Dendritic cell treated with granulocyte-macrophage colony-stimulating factor and Interleukin-4, amounts not matched to agents 40 ng/mL and 50 ng/mL, for 4 days (primary cell): ENCODE data around the gene FAM184A.
"Not testable (repeated sequence)": the region's sequence is repeated elsewhere in the genome, so short reads cannot be mapped to it uniquely, and the experiment has no call there.

Source experiments
- H3K27ac Mint-ChIP-seq: one replicate; pipeline ENCODE4 v1.8.0; 2022; ENCODE audit warnings: mild to moderate bottlenecking, mixed read lengths
- H3K27me3 Mint-ChIP-seq: one replicate; pipeline ENCODE4 v1.8.0; 2022; ENCODE audit warnings: mild to moderate bottlenecking, mixed read lengths
- H3K36me3 Mint-ChIP-seq: one replicate; pipeline ENCODE4 v1.8.0; 2022; ENCODE audit warnings: low read depth, mixed read lengths
- H3K4me1 Mint-ChIP-seq: one replicate; pipeline ENCODE4 v1.8.0; 2022; ENCODE audit warnings: low read depth, mixed read lengths
- H3K4me3 Mint-ChIP-seq: one replicate; pipeline ENCODE4 v1.8.0; 2022; ENCODE audit warnings: mild to moderate bottlenecking, moderate library complexity, mixed read lengths
- H3K9me3 Mint-ChIP-seq: one replicate; pipeline ENCODE4 v1.8.0; 2022; ENCODE audit warnings: mixed read lengths
- intact Hi-C: fragments of 100-400 bp; cut with micrococcal nuclease; formaldehyde crosslinking; loops from one replicate; pipeline ENCODE4 v1.15.0; 2022

FAM184A gene

DNA sequence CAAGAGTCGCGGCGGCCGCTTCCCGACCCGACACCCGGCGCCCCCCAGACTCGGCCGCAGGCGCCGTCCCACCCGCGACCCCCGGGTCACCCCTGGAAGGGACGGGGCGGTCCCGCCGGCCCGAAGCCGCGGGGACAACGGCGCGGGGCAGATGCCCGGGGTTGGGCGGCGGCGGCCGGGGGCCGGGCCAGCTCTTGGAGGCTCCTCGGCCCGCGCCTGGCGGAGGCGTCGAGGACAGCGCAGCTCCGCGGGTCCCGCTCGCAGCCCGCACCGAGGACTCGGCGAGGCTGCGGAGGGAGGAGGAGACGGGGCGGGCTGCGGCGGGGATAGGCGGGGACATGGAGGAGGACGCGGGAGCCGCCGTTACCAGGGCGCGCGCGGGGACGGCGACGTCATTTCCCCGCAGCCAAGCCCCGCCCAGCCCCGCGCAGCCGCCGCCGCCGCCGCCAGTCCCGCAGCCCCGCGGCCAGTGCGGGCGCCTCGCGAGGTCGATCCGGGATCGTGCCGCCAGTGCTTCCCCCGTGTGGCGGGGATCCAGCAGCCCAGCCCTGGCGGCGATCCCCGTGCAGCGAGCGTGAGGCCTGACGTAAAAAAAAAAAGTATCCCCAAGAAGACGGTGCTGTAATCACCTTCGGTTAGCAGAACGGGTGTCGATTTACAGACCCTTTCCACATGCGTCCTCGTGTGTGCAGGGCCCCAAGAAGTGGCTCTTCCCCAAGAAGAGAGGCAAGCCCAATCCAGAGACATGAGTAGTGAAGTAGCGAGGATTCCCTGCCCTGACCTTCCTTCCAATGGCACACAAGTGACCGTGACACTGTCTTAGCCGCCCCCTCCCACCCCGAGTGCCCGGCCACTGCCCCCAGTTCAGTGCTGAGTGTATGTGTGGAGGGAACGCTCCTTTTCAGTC lies at the start of gene FAM184A:
Gene FAM184A, minus strand, starts transcription at position 289 of the 907 bp plus-strand sequence. CDS start 365 bp downstream, outside the sequence.
- H3K4me1 Mint-ChIP-seq, result peaks cover 9% of the 10 kb centered on the region
- intact Hi-C loops, result loop anchor here (10.0 kb wide), 1 partner anchor 144 kb away; the partner anchor contains the start of gene MCM9

DNA sequence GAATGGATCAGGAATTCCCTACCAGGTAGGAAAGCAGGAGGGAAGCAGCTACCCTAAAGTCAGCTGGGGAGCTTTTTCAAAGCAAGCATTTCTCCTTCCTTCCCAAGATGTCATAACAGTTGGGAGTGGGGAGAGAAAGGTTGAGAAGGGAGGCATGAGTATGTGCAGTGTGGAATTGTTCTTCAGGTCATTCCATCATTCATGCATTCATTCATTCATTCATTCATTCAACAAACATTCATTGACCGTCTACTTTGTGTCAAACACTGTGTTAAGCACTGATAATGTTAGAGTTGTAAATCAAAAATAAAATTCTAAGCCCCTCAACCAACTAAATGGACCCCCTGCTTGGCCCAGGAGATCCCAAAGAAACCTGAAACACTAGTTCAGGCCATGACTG lies 49.2 kb upstream of the FAM184A start:
- Mint-ChIP-seq H3K27me3 (peaks cover 2% of the 10 kb centered on the region), H3K4me1 (peaks cover 15% of the 10 kb centered on the region), H3K4me3 (no peak overlapping the region), H3K27ac (no peak overlapping the region), H3K9me3 (no peaks in the 10 kb centered on the region), H3K36me3 (no peaks in the 10 kb centered on the region)
- intact Hi-C loops, result no loop called here

More for the DNA sequence above, at the start of gene FAM184A:
- Mint-ChIP-seq H3K4me3 (peak within 1 kb of the TSS; percentile 85), H3K27me3 (peaks cover 44% of the 10 kb centered on the region), H3K36me3 (peaks cover 5% of the 10 kb centered on the region), H3K9me3 (peaks cover 9% of the 10 kb centered on the region), H3K27ac (peak within 1 kb of the TSS; percentile 73)

DNA sequence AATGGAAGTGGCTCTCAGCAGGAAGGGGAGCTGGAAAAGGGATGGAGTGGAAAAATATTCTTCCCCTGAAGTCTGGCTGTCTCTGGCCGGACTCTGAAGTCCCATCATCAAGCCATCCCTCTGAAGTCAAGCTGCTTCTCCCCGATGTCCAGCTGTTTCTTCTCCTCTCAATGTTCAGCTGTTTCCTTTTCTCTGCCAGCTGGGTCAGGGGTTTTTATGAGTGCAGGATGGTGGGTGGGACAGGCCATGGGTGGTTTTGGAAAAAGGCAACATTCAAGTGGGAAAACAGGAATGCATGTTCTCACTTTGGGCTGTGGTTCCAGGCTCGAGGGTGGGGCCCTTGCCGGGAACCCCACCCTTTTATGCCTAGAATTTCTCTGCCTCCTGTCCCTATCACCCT lies 48.4 kb upstream of the FAM184A start:
- H3K27me3 Mint-ChIP-seq, result peaks cover 2% of the 10 kb centered on the region
- peaks cover 14% of the 10 kb centered on the region for H3K4me1 Mint-ChIP-seq
- no peaks in the 10 kb centered on the region for H3K36me3 Mint-ChIP-seq
- intact Hi-C loops, result no loop called here
- H3K4me3 Mint-ChIP-seq, result no peak overlapping the region
- H3K9me3 Mint-ChIP-seq, result no peaks in the 10 kb centered on the region
- no peak overlapping the region for H3K27ac Mint-ChIP-seq

DNA sequence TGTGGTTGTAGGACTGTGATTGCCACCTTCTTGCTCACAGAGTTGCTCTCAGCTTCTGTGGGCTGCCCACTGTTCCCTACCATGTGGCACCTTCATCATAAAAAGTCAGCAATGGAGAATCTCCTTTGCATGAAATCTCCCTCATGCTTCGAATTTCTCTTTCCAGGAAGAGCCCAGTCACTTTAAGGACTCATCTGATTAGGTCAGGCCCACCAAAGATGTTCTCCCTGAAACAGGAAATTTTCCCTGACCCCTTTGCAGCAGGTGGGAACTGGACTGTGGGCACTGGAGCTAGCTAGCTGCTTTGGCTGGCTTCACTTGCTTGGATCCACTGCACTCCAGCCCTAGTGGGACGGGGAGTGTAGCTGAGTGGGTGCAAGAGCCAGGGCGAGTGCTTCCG lies 47.7 kb upstream of the FAM184A start:
- Mint-ChIP-seq H3K4me3 (no peak overlapping the region), H3K27me3 (peaks cover 2% of the 10 kb centered on the region), H3K27ac (no peak overlapping the region), H3K9me3 (no peaks in the 10 kb centered on the region), H3K4me1 (peaks cover 14% of the 10 kb centered on the region), H3K36me3 (no peaks in the 10 kb centered on the region)
- intact Hi-C loops, result no loop called here

DNA sequence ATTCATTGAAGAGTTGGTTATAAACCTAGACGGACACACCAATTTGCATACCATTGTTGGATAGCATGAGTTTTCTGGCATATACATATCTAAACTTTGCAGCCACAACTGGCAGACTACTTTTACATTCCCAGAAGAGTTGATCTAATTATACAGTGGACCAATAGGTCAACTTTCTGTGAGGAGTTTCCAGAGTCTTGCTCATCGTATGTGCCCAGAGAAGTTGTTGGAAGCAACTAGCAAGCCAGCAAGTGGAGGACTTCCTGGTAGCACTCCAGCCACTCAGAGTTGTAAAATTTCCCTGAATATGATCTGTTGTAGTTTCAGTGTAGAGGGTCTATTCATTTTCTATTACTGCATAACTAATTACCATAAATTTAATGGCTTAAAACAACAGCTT lies 47.1 kb upstream of the FAM184A start:
- H3K9me3 Mint-ChIP-seq, result no peaks in the 10 kb centered on the region
- intact Hi-C loops, result no loop called here

DNA sequence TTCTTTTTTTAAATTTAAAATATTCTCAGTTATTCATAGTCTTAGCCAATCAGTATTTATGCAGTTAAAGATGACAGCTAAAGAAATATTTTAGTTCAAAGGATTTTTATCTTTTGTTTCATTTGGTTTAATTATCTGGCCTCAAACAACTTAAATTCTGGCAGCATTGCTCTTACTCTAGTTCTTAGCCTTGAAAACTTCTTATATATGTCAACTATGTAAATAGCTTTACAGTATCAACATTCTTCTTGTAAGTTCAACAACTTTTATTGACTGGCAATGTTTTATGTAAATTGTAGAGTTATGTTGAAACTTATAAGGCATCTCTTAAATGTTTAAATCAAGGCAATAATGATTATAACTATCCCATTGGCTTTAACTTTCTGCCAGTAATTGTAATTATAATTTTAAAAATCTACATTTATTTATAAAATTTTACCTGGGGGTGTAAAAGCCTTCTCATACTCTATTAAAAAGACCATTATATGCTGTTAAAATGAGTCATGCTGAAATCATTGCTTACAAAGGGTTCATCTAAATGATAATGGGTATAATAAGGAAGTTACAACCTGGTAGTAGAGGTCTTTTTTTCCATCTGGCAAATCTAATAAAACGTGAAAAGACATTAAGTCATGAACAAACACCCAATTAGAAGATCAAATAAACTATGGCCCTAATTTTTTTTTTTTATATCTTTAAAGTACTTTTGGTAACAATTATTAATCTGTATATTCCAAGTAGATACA lies 45.8 kb upstream of the FAM184A start:
- H3K4me3 Mint-ChIP-seq, result no peak overlapping the region
- intact Hi-C loops, result no loop called here
- H3K9me3 Mint-ChIP-seq, result no peaks in the 10 kb centered on the region
- no peak overlapping the region for H3K27ac Mint-ChIP-seq
- H3K27me3 Mint-ChIP-seq, result peaks cover 2% of the 10 kb centered on the region
- H3K36me3 Mint-ChIP-seq, result no peaks in the 10 kb centered on the region
- peaks cover 21% of the 10 kb centered on the region for H3K4me1 Mint-ChIP-seq

More for the DNA sequence above, 47.1 kb upstream of the FAM184A start:
- Mint-ChIP-seq H3K4me3 (no peak overlapping the region), H3K27ac (no peak overlapping the region), H3K27me3 (peaks cover 2% of the 10 kb centered on the region), H3K4me1 (peaks cover 18% of the 10 kb centered on the region), H3K36me3 (no peaks in the 10 kb centered on the region)

DNA sequence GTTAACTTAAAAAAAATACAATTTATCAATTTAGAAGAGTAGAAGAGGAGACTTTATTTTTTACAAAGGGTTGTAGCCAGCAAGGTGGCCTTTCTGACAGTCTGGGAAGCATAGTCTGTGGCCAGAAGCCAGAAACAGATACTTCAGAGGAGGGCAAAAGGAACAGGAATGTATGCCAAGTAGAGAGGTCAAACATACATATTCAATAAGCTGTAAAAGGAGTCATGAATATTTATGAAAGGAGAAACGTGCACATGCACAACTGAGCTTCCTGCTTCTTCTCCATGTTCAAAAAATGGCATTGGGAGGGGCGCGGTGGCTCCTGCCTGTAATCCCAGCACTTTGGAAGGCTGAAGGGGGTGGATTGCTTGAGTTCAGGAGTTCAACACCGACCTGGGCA lies 43.9 kb upstream of the FAM184A start:
- intact Hi-C loops, result no loop called here
- Mint-ChIP-seq H3K27ac (no peak overlapping the region), H3K27me3 (no peaks in the 10 kb centered on the region), H3K4me3 (no peak overlapping the region), H3K9me3 (no peaks in the 10 kb centered on the region), H3K36me3 (no peaks in the 10 kb centered on the region), H3K4me1 (peaks cover 18% of the 10 kb centered on the region)

DNA sequence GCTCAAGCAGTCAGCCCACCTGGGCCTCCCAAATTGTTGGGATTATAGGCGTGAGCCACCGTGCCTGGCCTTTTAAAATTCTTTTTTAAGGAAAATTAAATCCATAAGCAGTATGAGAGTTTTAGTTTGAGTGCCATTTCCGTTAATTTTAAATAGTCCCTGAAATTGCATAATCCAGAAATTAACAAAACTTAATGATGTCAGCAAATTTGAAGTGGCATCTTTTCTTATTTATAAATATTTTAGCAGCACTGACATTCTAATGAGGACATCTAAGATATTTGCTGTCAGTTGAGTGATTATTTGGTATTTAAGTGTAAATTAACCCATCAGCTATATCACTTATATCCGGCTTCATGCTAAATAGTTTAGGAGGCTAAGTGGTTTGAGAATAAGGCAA lies 42.9 kb upstream of the FAM184A start:
- Mint-ChIP-seq H3K4me1 (peaks cover 18% of the 10 kb centered on the region), H3K36me3 (no peaks in the 10 kb centered on the region), H3K9me3 (no peaks in the 10 kb centered on the region), H3K4me3 (no peak overlapping the region), H3K27me3 (no peaks in the 10 kb centered on the region), H3K27ac (no peak overlapping the region)
- intact Hi-C loops, result no loop called here

- no peaks in the 10 kb centered on the region for H3K36me3 Mint-ChIP-seq
- H3K4me3 Mint-ChIP-seq, result no peak overlapping the region
- no peak overlapping the region for H3K27ac Mint-ChIP-seq
- intact Hi-C loops, result no loop called here
- peaks cover 18% of the 10 kb centered on the region for H3K4me1 Mint-ChIP-seq
- no peaks in the 10 kb centered on the region for H3K27me3 Mint-ChIP-seq
- H3K9me3 Mint-ChIP-seq, result no peaks in the 10 kb centered on the region
These were observed 41.5 kb upstream of the FAM184A start for GRCh38 chr6:119119989-119120388.

- H3K4me3 Mint-ChIP-seq, H3K27ac Mint-ChIP-seq, H3K9me3 Mint-ChIP-seq, H3K27me3 Mint-ChIP-seq, intact Hi-C loops, H3K36me3 Mint-ChIP-seq: not testable (repeated sequence)
- peaks cover 18% of the 10 kb centered on the region for H3K4me1 Mint-ChIP-seq
These were observed 40.6 kb upstream of the FAM184A start for GRCh38 chr6:119119062-119119461.

GRCh38 chr6:119116712-119117281 lies 38.3 kb upstream of the FAM184A start:
- intact Hi-C loops, result no loop called here
- H3K36me3 Mint-ChIP-seq, result no peaks in the 10 kb centered on the region
- no peaks in the 10 kb centered on the region for H3K27me3 Mint-ChIP-seq
- H3K4me1 Mint-ChIP-seq, result peaks cover 26% of the 10 kb centered on the region
- H3K9me3 Mint-ChIP-seq, result no peaks in the 10 kb centered on the region
- H3K4me3 Mint-ChIP-seq, result no peak overlapping the region
- no peak overlapping the region for H3K27ac Mint-ChIP-seq

- no peak overlapping the region for H3K4me3 Mint-ChIP-seq
- H3K36me3 Mint-ChIP-seq, result no peaks in the 10 kb centered on the region
- intact Hi-C loops, result no loop called here
- H3K27ac Mint-ChIP-seq, result no peak overlapping the region
- H3K9me3 Mint-ChIP-seq, result no peaks in the 10 kb centered on the region
- H3K27me3 Mint-ChIP-seq, result no peaks in the 10 kb centered on the region
- peaks cover 14% of the 10 kb centered on the region for H3K4me1 Mint-ChIP-seq
These were observed 35.5 kb upstream of the FAM184A start for GRCh38 chr6:119113961-119114360.

DNA sequence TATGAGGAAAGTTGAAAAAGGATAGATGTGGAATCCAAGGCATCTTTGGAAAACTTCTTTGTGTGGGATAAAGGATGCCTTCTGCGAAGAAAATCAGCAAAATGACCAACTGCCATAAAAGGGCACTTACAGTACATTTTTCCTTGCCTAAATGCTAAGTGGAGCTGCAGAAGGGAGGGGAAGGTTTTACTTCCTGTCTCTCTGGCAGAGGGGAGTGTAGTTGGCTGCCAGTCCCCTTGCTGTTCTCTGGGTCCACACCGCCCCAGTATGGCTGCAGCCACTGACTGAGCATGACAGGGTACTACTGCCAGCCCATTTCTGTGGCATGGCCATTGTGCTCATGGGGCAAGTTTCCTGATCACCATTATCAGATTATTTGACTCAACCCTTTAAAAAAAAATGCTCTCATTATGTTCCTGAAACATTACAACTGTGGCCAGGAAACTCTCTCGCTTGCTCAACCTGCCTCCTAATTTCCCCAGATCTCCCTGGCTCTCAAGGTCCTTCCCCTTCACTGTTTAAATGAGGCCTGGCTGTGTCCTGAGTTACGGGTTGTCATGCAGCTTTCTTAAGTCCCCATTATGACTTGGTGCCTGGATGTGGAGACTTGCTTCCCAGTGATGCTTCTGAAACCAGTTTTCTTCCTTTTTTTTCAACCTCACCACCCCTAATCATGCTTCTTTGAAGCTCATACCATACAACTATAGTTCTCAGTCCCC lies 34.5 kb upstream of the FAM184A start:
- peaks cover 14% of the 10 kb centered on the region for H3K4me1 Mint-ChIP-seq
- intact Hi-C loops, result no loop called here
- no peak overlapping the region for H3K4me3 Mint-ChIP-seq
- H3K27ac Mint-ChIP-seq, result peak overlapping the region; percentile 11
- no peaks in the 10 kb centered on the region for H3K27me3 Mint-ChIP-seq
- H3K9me3 Mint-ChIP-seq, result no peaks in the 10 kb centered on the region
- no peaks in the 10 kb centered on the region for H3K36me3 Mint-ChIP-seq
